Testis (tissue), 2 donors: ENCODE data around the gene ITGA1.
"Not testable (repeated sequence)": the region's sequence is repeated elsewhere in the genome, so short reads cannot be mapped to it uniquely, and the experiment has no call there.

ENCODE experiments used
- CTCF ChIP-seq, 3 experiments: fragments of 450-650 bp in 2 of 3; fragments of 200-600 bp in 1 of 3; sonication (generic) in 1 of 3; IDR thresholded peaks; one replicate each; pipeline ENCODE4 v1.5.1; 2016 to 2019; ENCODE audit warnings: antibody characterized with exemption in 3 of 3, mild to moderate bottlenecking in 2 of 3, moderate library complexity in 1 of 3
- POLR2A ChIP-seq: fragments of 450-650 bp; IDR thresholded peaks from one replicate; pipeline ENCODE4 v1.6.1; 2017; ENCODE audit warnings: antibody characterized with exemption, mild to moderate bottlenecking, moderate library complexity

GRCh38 chr5:52848688-52849087 lies 61.0 kb downstream of the ITGA1 start:
- not testable (repeated sequence) for TF ChIP-seq CTCF (IDR thresholded peaks at IDR 0.05); POLR2A
